SKM-1 (cell line): ENCODE measurements around the gene MFSD1.
"Not testable (repeated sequence)": the region's sequence is repeated elsewhere in the genome, so short reads cannot be mapped to it uniquely, and the experiment has no call there.

Experiments
- DNase-seq: peaks from one replicate; lab custom pipeline; 2025; ENCODE audit not compliant: unreplicated experiment; lab: John Stamatoyannopoulos, UW

MFSD1 gene

GRCh38 chr3:158775426-158776410 lies 26.1 kb upstream of the MFSD1 start:
- DNase-seq: no peak

GRCh38 chr3:158776531-158776930 lies 25.3 kb upstream of the MFSD1 start:
- DNase-seq: no peak

- no peak for DNase-seq
Measured at GRCh38 chr3:158777161-158777873, 24.5 kb upstream of the MFSD1 start.

- DNase-seq: no peak
Measured at GRCh38 chr3:158780766-158781165, 21.1 kb upstream of the MFSD1 start.

- DNase-seq: no peak
Measured at GRCh38 chr3:158781191-158781590, 20.7 kb upstream of the MFSD1 start.

- no peak for DNase-seq
Measured at GRCh38 chr3:158781849-158782248, 20.0 kb upstream of the MFSD1 start.

GRCh38 chr3:158782283-158782989 lies 19.4 kb upstream of the MFSD1 start:
- DNase-seq: no peak

- no peak for DNase-seq
Measured at GRCh38 chr3:158783051-158783450, 18.8 kb upstream of the MFSD1 start.

GRCh38 chr3:158785972-158786371 lies 15.9 kb upstream of the MFSD1 start:
- DNase-seq: no peak

- DNase-seq: no peak
Measured at GRCh38 chr3:158788446-158788845, 13.4 kb upstream of the MFSD1 start.

GRCh38 chr3:158789592-158789991 lies 12.3 kb upstream of the MFSD1 start:
- DNase-seq: no peak

- peak; percentile 62 for DNase-seq
Measured at GRCh38 chr3:158790901-158791589, 10.8 kb upstream of the MFSD1 start.

- DNase-seq: not testable (repeated sequence)
Measured at GRCh38 chr3:158791590-158791920, 10.3 kb upstream of the MFSD1 start.

- no peak for DNase-seq
Measured at GRCh38 chr3:158792709-158793108, 9.1 kb upstream of the MFSD1 start.

- DNase-seq: no peak
Measured at GRCh38 chr3:158794206-158794605, 7.6 kb upstream of the MFSD1 start.

GRCh38 chr3:158794936-158795518 lies 6.8 kb upstream of the MFSD1 start:
- DNase-seq: peak; percentile 61

GRCh38 chr3:158801201-158801600 lies 653 bp upstream of the MFSD1 start:
- DNase-seq: no peak

- peak; percentile 62 for DNase-seq
Measured at GRCh38 chr3:158802409-158803268, 785 bp downstream of the MFSD1 start.

- no peak for DNase-seq
Measured at GRCh38 chr3:158804441-158804840, 2.6 kb downstream of the MFSD1 start.

GRCh38 chr3:158808697-158809096 lies 6.8 kb downstream of the MFSD1 start:
- DNase-seq: peak; percentile 41
